Ramos (cell line): ENCODE measurements around the gene LRMDA.

Experiments used
- in situ Hi-C: fragments of 300-500 bp; cut with MboI; formaldehyde crosslinking; loops from one replicate; pipeline ENCODE4 v1.14.3; 2022; ENCODE audit warnings: low sequenced_read_pairs; ENCODE audit not compliant: unreplicated experiment

The LRMDA gene

GRCh38 chr10:75827587-75828021, 396.2 kb downstream of the LRMDA start:
- in situ Hi-C loops = no loop called here

DNA sequence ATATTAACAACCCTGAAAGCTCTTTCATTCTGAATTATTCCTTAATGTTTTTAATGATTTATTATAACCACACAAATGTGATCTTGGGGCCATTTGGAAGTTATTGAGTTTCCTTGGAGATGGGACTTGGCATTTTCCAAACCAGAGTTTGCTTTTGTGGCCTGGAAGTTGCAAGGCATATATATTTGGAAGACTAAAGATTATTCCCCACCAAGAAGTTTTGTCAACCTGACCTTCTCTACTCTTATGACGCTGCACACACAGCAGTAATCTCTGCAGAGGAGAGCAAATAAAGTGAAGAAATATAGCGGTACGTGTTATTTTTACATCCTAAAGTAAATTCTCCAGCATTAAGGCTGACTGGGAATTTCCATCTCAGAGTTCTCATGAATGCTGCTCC, 397.0 kb downstream of the LRMDA start:
- in situ Hi-C loops = no loop called here

- in situ Hi-C loops = no loop called here
Observed at GRCh38 chr10:75836064-75836463, 404.6 kb downstream of the LRMDA start.

- in situ Hi-C loops = no loop called here
Observed at GRCh38 chr10:75838486-75838885, 407.1 kb downstream of the LRMDA start.

DNA sequence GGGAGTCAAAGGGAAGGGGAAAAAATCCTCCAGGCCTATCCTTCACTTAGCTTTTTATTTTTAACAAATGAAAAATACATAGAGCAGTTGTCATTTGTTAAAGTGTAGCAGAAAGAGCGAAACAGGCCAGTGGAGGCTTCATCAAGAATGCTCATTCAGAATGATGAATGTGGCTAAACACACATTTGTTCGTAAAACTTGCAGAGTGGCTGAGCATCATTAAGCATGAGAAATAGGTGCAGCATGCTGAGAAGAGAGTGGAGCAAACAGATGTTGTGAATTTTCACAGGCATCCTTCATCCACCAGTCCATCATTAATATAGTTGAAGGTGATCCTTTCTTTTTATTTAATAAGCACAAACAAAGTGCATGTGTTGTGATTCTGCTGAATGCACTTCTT, 407.6 kb downstream of the LRMDA start:
- in situ Hi-C loops = no loop called here

- in situ Hi-C loops = no loop called here
Observed at GRCh38 chr10:75841266-75841665, 409.8 kb downstream of the LRMDA start.

DNA sequence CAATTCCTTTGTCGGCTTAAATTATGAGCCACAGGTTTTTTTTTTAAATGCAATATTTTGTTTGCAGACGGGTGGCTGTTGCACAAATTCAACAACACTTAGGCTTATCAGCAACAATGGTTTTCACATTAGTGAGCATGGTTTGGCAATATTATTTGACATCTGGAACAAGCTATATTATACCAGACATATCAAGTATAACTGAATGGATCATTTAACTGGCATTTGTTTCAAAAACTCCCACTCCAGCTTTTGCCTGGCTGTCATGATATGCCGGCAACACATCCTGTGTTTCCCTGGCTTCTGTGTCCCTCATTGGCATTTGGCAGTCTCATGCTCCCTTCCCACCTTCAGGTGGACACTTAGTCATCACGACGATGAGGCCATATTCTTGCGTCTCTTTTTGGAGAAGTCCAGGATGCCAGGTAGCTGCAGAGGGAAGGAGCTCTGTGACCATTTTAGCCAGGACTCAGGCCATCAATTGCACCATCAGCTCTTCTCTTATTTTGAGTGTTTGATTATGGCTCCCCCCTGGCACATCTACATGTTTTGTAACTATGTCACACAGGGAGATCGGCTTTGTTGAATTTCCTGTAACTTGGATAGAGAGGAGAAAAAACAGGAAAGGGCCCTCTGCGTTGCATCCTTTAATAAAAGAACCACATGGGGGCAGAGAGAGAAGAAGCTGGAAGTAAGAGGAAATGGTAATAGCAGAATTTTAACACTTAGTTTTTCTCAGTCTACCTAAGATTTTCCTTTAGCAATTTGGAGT, 413.9 kb downstream of the LRMDA start:
- in situ Hi-C loops = no loop called here

DNA sequence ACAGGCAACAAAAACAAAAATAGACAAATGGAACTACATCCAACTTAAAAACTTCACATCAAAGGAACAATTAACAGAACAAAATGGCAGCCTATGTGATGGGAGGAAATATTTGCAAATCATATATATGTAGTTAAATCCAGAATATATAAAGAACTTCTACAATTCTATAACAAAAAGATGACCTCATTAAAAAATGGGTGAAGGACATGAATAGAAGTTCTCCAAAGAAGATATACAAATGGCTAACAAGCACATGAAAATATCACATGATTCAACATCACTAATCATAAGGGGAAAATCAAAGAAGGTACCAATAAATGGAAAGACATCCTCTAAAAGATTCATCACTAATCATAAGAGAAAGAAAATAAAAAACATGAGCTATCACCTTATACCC, 416.1 kb downstream of the LRMDA start:
- in situ Hi-C loops = no loop called here

DNA sequence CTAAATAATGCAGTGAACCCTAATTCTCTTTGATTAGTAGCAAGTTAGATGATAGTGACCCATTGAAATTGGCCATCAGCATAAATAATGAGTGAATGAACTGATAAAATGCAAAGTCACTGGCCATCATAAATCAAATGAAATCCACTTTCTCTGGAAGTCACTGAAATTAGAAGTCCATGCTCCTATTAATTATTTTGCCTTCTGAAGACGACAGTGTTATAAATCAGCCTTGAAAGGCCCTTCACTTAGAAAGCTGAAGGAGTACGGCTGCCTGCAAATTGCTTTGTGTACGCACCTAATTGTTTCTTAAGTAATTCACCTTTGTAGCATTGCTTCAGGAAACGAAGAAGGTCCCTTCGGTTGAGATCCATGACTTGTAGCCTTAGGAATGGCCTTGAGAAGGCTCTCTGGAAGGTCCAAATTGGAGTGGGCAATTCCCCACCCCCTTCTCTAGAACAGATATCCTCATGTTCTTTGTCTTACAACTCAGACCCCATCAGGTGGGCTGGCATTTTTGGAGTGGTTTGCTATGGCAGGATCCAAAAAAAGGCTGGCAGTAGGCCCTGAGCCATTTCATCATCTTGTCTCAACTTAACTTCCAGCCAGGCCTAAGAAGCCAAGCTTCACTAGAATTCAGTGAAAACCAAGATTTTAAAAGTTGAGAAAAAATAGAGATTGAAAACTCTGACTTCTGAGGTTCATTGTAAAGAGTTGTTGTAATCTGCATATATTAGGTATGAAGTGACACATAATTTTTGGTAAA, 420.3 kb downstream of the LRMDA start:
- in situ Hi-C loops = no loop called here

- in situ Hi-C loops = no loop called here
Observed at GRCh38 chr10:75852851-75853484, 421.5 kb downstream of the LRMDA start.

- in situ Hi-C loops = no loop called here
Observed at GRCh38 chr10:75857269-75857846, 425.9 kb downstream of the LRMDA start.

DNA sequence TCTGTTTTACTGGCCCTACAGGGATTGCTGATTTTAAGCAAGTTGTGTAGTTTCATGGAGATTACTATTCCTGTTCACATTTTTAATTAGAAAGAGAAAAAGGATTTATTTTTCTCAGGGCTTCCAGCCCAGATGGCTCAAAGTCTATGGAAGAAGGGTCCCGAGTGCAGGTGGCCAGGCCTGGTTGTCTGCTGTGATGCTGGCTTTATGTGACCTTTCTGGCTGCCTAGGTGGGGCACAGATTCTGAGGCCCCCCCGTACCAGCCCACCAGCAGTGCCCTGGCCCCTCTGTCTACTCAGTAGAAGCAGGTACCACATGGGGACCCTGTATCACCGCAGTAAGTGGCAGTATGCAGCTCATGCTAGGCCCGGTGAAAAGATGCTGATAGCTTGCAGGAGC, 426.5 kb downstream of the LRMDA start:
- in situ Hi-C loops = no loop called here

DNA sequence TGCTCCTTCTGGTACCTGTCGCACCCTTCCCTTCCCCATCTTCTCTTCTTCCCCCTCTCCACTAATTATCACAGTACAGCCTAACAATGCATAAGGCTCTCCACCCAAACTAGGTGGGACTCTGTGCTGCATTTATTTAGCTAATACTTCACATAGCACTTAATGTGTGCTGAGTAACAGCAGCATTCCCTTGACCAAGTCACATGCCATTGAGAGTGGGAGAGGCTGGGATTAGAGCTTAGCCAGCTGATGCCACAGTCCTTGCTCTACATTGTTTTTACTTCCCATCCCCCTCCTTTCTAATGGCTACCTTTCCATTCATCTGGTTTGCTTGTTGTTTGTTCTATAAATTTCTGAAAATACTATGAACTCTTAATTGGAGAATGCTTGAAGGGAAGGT, 426.9 kb downstream of the LRMDA start:
- in situ Hi-C loops = no loop called here

DNA sequence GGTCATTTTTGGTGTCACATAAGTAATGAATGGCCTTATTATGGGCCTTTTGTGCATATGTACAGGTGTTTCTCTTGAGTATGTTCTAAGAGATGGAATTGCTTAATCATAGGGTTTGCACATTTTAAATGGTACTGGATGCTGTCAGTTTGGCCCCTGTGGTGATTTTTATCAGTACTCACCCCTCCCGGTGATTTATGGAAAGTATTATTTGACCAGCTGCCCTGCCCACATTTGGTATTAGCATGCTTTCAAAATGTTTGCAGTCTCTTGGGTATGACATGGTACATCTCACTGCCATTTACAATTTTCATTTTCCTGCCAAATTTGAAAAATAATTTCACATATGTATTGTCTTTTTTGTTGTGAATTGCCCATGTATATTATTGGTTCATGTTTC, 427.7 kb downstream of the LRMDA start:
- in situ Hi-C loops = no loop called here

- in situ Hi-C loops = no loop called here
Observed at GRCh38 chr10:75860009-75860408, 428.6 kb downstream of the LRMDA start.

GRCh38 chr10:75861582-75861981, 430.2 kb downstream of the LRMDA start:
- in situ Hi-C loops = no loop called here

- in situ Hi-C loops = no loop called here
Observed at GRCh38 chr10:75862935-75863334, 431.5 kb downstream of the LRMDA start.

GRCh38 chr10:75864717-75865116, 433.3 kb downstream of the LRMDA start:
- in situ Hi-C loops = no loop called here

DNA sequence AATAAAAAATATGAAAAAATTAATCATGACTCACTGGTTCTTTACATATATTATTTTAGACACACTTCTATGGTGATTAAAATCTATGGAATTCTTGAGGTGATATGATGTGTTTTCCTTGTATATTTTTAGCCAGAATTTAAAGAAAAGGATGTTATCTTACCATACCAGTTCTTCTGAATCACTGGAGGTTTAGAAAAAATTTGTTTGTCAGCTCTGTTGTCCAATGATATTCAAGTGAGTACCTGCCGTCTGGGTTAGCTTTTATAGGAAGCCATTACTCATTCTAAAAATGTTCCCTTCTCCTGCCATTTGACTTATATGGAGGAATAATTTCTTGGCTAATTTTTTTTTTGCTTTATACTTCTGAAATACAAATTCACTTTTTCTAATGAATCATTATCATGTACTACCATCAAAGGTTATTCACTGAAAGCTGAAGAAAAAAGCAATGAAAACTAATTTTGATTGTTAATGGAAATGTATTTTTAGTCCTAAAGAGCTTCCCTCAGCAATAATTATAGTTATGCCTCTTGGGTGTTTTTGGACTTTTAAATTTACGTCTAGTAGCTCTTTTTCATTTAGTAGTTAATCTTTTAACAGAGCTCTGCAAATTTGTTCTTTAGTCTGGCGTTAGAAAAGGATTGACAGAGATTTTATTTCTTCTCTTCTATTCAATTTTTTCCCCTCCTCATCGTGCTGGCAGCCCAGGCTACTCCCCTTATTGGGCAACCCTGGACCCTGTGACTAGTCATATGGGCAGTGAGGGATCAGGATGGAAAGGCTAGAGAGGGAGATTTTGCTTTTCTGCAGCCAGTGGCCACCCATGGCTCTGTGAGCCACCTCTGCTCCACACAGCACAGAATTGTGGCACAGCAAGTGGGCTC, 434.2 kb downstream of the LRMDA start:
- in situ Hi-C loops = no loop called here

DNA sequence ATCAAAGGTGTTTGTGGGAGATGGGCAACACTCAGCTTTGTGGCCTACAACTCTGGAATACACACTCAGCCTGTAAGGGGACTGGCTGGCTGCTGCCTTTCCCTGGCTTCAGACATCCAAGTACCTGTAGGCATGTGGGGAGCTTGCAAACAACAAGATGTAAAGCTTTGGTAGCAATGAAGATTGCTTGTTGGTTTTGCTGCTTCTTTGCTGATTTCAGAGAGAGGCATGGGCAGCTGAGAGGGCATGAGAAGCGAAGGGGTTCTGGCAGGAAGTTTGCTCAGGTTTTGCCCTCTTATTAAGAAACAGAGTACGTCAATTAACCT, 434.8 kb downstream of the LRMDA start:
- in situ Hi-C loops = no loop called here
